Esophagus squamous epithelium (tissue), 5 donors: ENCODE data around the gene MEOX1. TPM values are rescaled to one million over a fixed set of nuclear protein-coding genes. Genes with fewer than 3 reads are reported as not detected.
A peak's percentile ranks its signal among the peaks of the same experiment; 100 is the strongest.

Experiments used
- DNase-seq: peaks from one replicate; lab custom pipeline; 2025; lab: John Stamatoyannopoulos, UW
- H3K27ac ChIP-seq, 4 donors: fragments of 200-600 bp; sonication (generic); one replicate each; pipeline ENCODE4 v1.5.1; 2016 to 2019; ENCODE audit warnings: mild to moderate bottlenecking in 1 of 4
- H3K27me3 ChIP-seq, 4 donors: fragments of 200-600 bp; sonication (generic); 1 replicate in 3 of 4; 2 replicates in 1 of 4; pipeline versions ENCODE4 v1.5.1 to v1.6.0; 2017 to 2021; ENCODE audit warnings: antibody characterized with exemption in 1 of 4
- H3K36me3 ChIP-seq, 3 donors: fragments of 200-600 bp; sonication (generic); one replicate each; pipeline ENCODE4 v1.5.1; 2016 to 2019
- H3K4me1 ChIP-seq, 3 donors: fragments of 200-600 bp; sonication (generic); one replicate each; pipeline ENCODE4 v1.5.1; 2017 to 2019
- H3K4me3 ChIP-seq, 4 donors: fragments of 200-600 bp; sonication (generic); 1 replicate in 3 of 4; 2 replicates in 1 of 4; pipeline ENCODE4 v1.5.1; 2016 to 2019; ENCODE audit warnings: mild to moderate bottlenecking in 2 of 4, moderate library complexity in 1 of 4
- H3K9me3 ChIP-seq, 3 donors: fragments of 200-600 bp; sonication (generic); one replicate each; pipeline ENCODE4 v1.5.1; 2016 to 2019
- CTCF ChIP-seq, 6 experiments: fragments of 450-650 bp in 4 of 6; fragments of 200-600 bp in 2 of 6; sonication (generic) in 2 of 6; IDR thresholded peaks; one replicate each; pipeline ENCODE4 v1.5.1; 2016 to 2019; ENCODE audit warnings: antibody characterized with exemption in 6 of 6, mild to moderate bottlenecking in 4 of 6, moderate library complexity in 4 of 6
- POLR2A ChIP-seq, 4 donors: fragments of 450-650 bp; IDR thresholded peaks; one replicate each; pipeline ENCODE4 v1.6.1; 2017; ENCODE audit warnings: antibody characterized with exemption in 4 of 4, mild to moderate bottlenecking in 4 of 4, moderate library complexity in 3 of 4
- WGBS, 2 donors: methylation state at CpG; one replicate each; pipeline ENCODE4 v1.1.5; 2018; 5-methylcytosine and 5-hydroxymethylcytosine counted together
- intact Hi-C: fragments of 100-400 bp; cut with DNase I; formaldehyde crosslinking; loops from one replicate; pipeline ENCODE4 v1.15.0; 2022
- total RNA-seq, 4 donors: library from RNA; depleted of rRNA; stranded (reverse); fragments of >200 nt; gene quantifications; one replicate each; pipeline ENCODE4 v1.1.0, GENCODE V29; 2016
- donor health status: DM: yes; HTN: yes; CAD: no.

MEOX1 gene
- total RNA-seq, 4 donors from 2014 or later = 0.64 to 6.1 (median 2.7) TPM

GRCh38 chr17:43598357-43599045, 63.2 kb downstream of the MEOX1 start:
- Histone ChIP-seq H3K4me3 (no peak overlapping the region), H3K27ac (peak overlapping the region in 1 of 4 donors; percentile 45), H3K9me3 (no peaks in the 10 kb centered on the region), H3K4me1 (peaks cover 0 to 34% (median 4%) of the 10 kb centered on the region in 3 donors), H3K36me3 (no peaks in the 10 kb centered on the region), H3K27me3 (no peaks in the 10 kb centered on the region)
- WGBS, 2 donors = 57 to 76% methylated on average over 3 to 4 of the region's 4 CpGs
- intact Hi-C loops = no loop called here
- no peak for DNase-seq
- TF ChIP-seq CTCF (IDR thresholded peaks at IDR 0.05) (no peak), POLR2A (IDR thresholded peaks at IDR 0.05) (no peak)

- 82 to 85% methylated on average over 11 of the region's 11 CpGs for WGBS, 2 donors
- TF ChIP-seq CTCF (IDR thresholded peaks at IDR 0.05) = no peak
- no peak for TF ChIP-seq POLR2A (IDR thresholded peaks at IDR 0.05)
These were observed 63.9 kb downstream of the MEOX1 start for GRCh38 chr17:43597624-43598356.

GRCh38 chr17:43595466-43595865, 66.3 kb downstream of the MEOX1 start:
- intact Hi-C loops = no loop called here
- DNase-seq = no peak
- TF ChIP-seq POLR2A (IDR thresholded peaks at IDR 0.05) (no peak), CTCF (IDR thresholded peaks at IDR 0.05) (no peak)

More at GRCh38 chr17:43597624-43598356, 63.9 kb downstream of the MEOX1 start:
- H3K27ac ChIP-seq = peak overlapping the region in 1 of 4 donors; percentile 45
- peaks cover 0 to 34% (median 4%) of the 10 kb centered on the region in 3 donors for H3K4me1 ChIP-seq
- intact Hi-C loops = no loop called here
- H3K36me3 ChIP-seq = no peaks in the 10 kb centered on the region
- no peak for DNase-seq
- H3K27me3 ChIP-seq = no peaks in the 10 kb centered on the region
- no peaks in the 10 kb centered on the region for H3K9me3 ChIP-seq
- no peak overlapping the region for H3K4me3 ChIP-seq

GRCh38 chr17:43591779-43592562, 69.8 kb downstream of the MEOX1 start:
- no peak for DNase-seq
- Histone ChIP-seq H3K4me3 (peak overlapping the region in 1 of 4 donors; percentile 6), H3K36me3 (no peaks in the 10 kb centered on the region), H3K27me3 (no peaks in the 10 kb centered on the region), H3K4me1 (peaks cover 9 to 36% (median 19%) of the 10 kb centered on the region in 3 donors), H3K27ac (peak overlapping the region; percentile 56 to 84 (median 78)), H3K9me3 (no peaks in the 10 kb centered on the region)
- 21 to 30% methylated on average over 22 to 26 of the region's 28 CpGs for WGBS, 2 donors
- TF ChIP-seq CTCF (IDR thresholded peaks at IDR 0.05) (no peak), POLR2A (IDR thresholded peaks at IDR 0.05) (no peak)
- intact Hi-C loops = no loop called here

More at GRCh38 chr17:43595466-43595865, 66.3 kb downstream of the MEOX1 start:
- no peaks in the 10 kb centered on the region for H3K36me3 ChIP-seq
- no peak overlapping the region for H3K4me3 ChIP-seq
- H3K27ac ChIP-seq = no peak overlapping the region
- no peaks in the 10 kb centered on the region for H3K9me3 ChIP-seq
- H3K27me3 ChIP-seq = no peaks in the 10 kb centered on the region
- peaks cover 9 to 40% (median 20%) of the 10 kb centered on the region in 3 donors for H3K4me1 ChIP-seq
- 49 to 100% methylated on average over 3 of the region's 4 CpGs for WGBS, 2 donors
